B cell (primary cell): ENCODE data around the gene DIP2B. TPM values are rescaled to one million over a fixed set of nuclear protein-coding genes. Genes with fewer than 3 reads are reported as not detected.

Source experiments
- ATAC-seq: fragments of 200-7000 bp; cut with Tn5 transposase; one replicate; pipeline ENCODE4 v1.10.0; 2021; ENCODE audit warnings: low read depth, mild to moderate bottlenecking, moderate number of reproducible peaks, moderate library complexity
- CTCF ChIA-PET: fragments of 350-600 bp; sonication (Branson Sonifier 250); formaldehyde crosslinking; loops from one replicate; lab custom pipeline; 2021; ENCODE audit warnings: antibody characterized with exemption, inconsistent platforms; lab: Charles Lee
- POLR2A ChIA-PET: fragments of 350-600 bp; sonication (Branson Sonifier 250); formaldehyde crosslinking; loops from one replicate; lab custom pipeline; 2021; ENCODE audit warnings: antibody characterized with exemption; lab: Charles Lee
- DNase-seq: peaks from one replicate; pipeline ENCODE4 v3.0.0; 2013
- H2AFZ ChIP-seq: 2 replicates; pipeline ENCODE4 v1.6.1; 2012; ENCODE audit warnings: mild to moderate bottlenecking, low read depth, low read length; ENCODE audit not compliant: insufficient read depth, poor library complexity, severe bottlenecking
- H3K27ac ChIP-seq, 2 donors: 1 replicate in 1 of 2; 2 replicates in 1 of 2; pipeline ENCODE4 v1.5.1; 2012 to 2013; ENCODE audit warnings: low read length in 2 of 2, mild to moderate bottlenecking in 2 of 2, moderate library complexity in 1 of 2
- H3K27me3 ChIP-seq, 4 experiments: fragments of 200-600 bp in 1 of 4; sonication (generic) in 1 of 4; replicated peaks in 1 of 4; 1 replicate in 2 of 4; 2 replicates in 2 of 4; pipeline versions ENCODE4 v1.6.1 to v1.7.0; 2013 to 2016; ENCODE audit warnings: low read length in 3 of 4, mild to moderate bottlenecking in 2 of 4, mixed read lengths in 1 of 4, moderate library complexity in 1 of 4; ENCODE audit not compliant: insufficient read depth in 4 of 4, control insufficient read depth in 3 of 4; ENCODE audit errors: control extremely low read depth in 1 of 4
- H3K36me3 ChIP-seq, 2 experiments: replicated peaks in 1 of 2; 1 replicate in 1 of 2; 2 replicates in 1 of 2; pipeline versions ENCODE4 v1.6.1 to v1.7.1; 2013; ENCODE audit warnings: low read length in 1 of 2; ENCODE audit not compliant: insufficient read depth in 2 of 2, control insufficient read depth in 1 of 2; ENCODE audit errors: control extremely low read depth in 1 of 2, extremely low read depth in 1 of 2
- H3K4me1 ChIP-seq, 2 donors: fragments of 200-600 bp in 1 of 2; sonication (generic) in 1 of 2; 1 replicate in 1 of 2; 2 replicates in 1 of 2; pipeline versions ENCODE4 v1.5.1 to v1.6.1; 2013 to 2017; ENCODE audit warnings: low read length in 2 of 2; ENCODE audit not compliant: control insufficient read depth in 2 of 2, insufficient read depth in 2 of 2
- H3K4me2 ChIP-seq: replicated peaks from 2 replicates; pipeline ENCODE3; 2012; ENCODE audit warnings: mild to moderate bottlenecking, low read depth, low read length; ENCODE audit not compliant: poor library complexity, severe bottlenecking
- H3K4me3 ChIP-seq, 5 experiments: fragments of 200-600 bp in 1 of 5; sonication (generic) in 1 of 5; 1 replicate in 3 of 5; 2 replicates in 2 of 5; pipeline versions ENCODE4 v1.5.1 to v1.7.0; 2011 to 2016; ENCODE audit warnings: low read length in 4 of 5, mild to moderate bottlenecking in 4 of 5, low read depth in 2 of 5, control low read depth in 1 of 5, moderate library complexity in 1 of 5; ENCODE audit not compliant: insufficient read depth in 1 of 5; ENCODE audit errors: control extremely low read depth in 1 of 5, extremely low read depth in 1 of 5
- H3K79me2 ChIP-seq: fragments of 200-600 bp; sonication (generic); one replicate; pipeline ENCODE4 v1.6.0; 2016; ENCODE audit warnings: low read length; ENCODE audit not compliant: control insufficient read depth, insufficient read depth
- H3K9ac ChIP-seq: fragments of 200-600 bp; sonication (generic); 2 replicates; pipeline ENCODE4 v1.6.1; 2017; ENCODE audit warnings: mild to moderate bottlenecking, low read length, moderate library complexity
- H3K9me3 ChIP-seq, 3 donors: one replicate each; pipeline versions ENCODE4 v1.6.1 to v1.7.1; 2013; ENCODE audit warnings: low read length in 2 of 3; ENCODE audit not compliant: control insufficient read depth in 2 of 3, insufficient read depth in 1 of 3; ENCODE audit errors: control extremely low read depth in 1 of 3
- H4K20me1 ChIP-seq: 2 replicates; pipeline ENCODE4 v1.6.0; 2012; ENCODE audit warnings: mild to moderate bottlenecking, low read length; ENCODE audit not compliant: insufficient read depth, control insufficient read depth, poor library complexity, severe bottlenecking
- H3K27ac Mint-ChIP-seq: one replicate; pipeline ENCODE4 v1.8.0; 2021; ENCODE audit warnings: mixed read lengths
- H3K27me3 Mint-ChIP-seq: one replicate; pipeline ENCODE4 v1.8.0; 2021; ENCODE audit warnings: mixed read lengths
- H3K4me1 Mint-ChIP-seq: one replicate; pipeline ENCODE4 v1.8.0; 2021; ENCODE audit warnings: mixed read lengths
- H3K4me3 Mint-ChIP-seq: one replicate; pipeline ENCODE4 v1.8.0; 2021; ENCODE audit warnings: mixed read lengths
- H3K9me3 Mint-ChIP-seq: one replicate; pipeline ENCODE4 v1.8.0; 2022; ENCODE audit warnings: mixed read lengths; ENCODE audit not compliant: insufficient read depth
- CTCF ChIP-seq: fragments of 200-600 bp; IDR thresholded peaks from one replicate; pipeline ENCODE4 v1.8.0; 2022; ENCODE audit warnings: antibody characterized with exemption, mild to moderate bottlenecking
- EZH2 ChIP-seq: IDR thresholded peaks from 2 replicates; pipeline ENCODE4 v1.6.1; 2012; ENCODE audit warnings: borderline replicate concordance, low read depth, mild to moderate bottlenecking, moderate library complexity, low read length; ENCODE audit not compliant: insufficient read depth, poor library complexity, severe bottlenecking
- WGBS: methylation state at CpG from one replicate; pipeline ENCODE4 v1.1.5; 2013; ENCODE audit warnings: missing lambda C conversion rate; ENCODE audit not compliant: insufficient coverage; 5-methylcytosine and 5-hydroxymethylcytosine counted together
- intact Hi-C: fragments of 100-400 bp; cut with micrococcal nuclease; formaldehyde crosslinking; loops from one replicate; pipeline ENCODE4 v1.10.0; 2022
- polyA plus RNA-seq: library from polyadenylated mRNA; depleted of rRNA; stranded (reverse); fragments of >200 nt; gene quantifications from 2 replicates; pipeline ENCODE4 v1.2.3, GENCODE V29; 2012
- total RNA-seq, 2 donors: library from RNA; stranded (reverse); fragments of 120-200 nt in 1 of 2; gene quantifications; 1 replicate in 1 of 2; 2 replicates in 1 of 2; pipeline versions ENCODE4 v1.2.3 to v1.2.4, GENCODE V29; 2013 to 2022

The DIP2B gene
- total and polyA plus RNA-seq, 2 donors (not counting 1 experiment from before 2014, with no cell fraction given) = 16.4 to 38.8 TPM

GRCh38 chr12:50595667-50596066, 90.9 kb downstream of the DIP2B start:
- H3K27ac Mint-ChIP-seq = no peak overlapping the region
- peaks cover 43% of the 10 kb centered on the region for H3K4me1 Mint-ChIP-seq
- Histone ChIP-seq H3K9me3 (no peaks in the 10 kb centered on the region), H3K36me3 (no peaks in the 10 kb centered on the region), H3K4me2 (no peak overlapping the region), H3K9ac (no peak overlapping the region), H2AFZ (no peak overlapping the region), H3K27ac (peak overlapping the region in 1 of 2 donors; percentile 39), H3K4me1 (peaks cover 19 to 20% of the 10 kb centered on the region in 2 donors), H3K79me2 (peaks cover 85% of the 10 kb centered on the region), H3K27me3 (no peaks in the 10 kb centered on the region), H4K20me1 (peaks cover 66% of the 10 kb centered on the region), H3K4me3 (no peak overlapping the region)
- H3K9me3 Mint-ChIP-seq = no peaks in the 10 kb centered on the region
- POLR2A ChIA-PET = no interaction called here
- H3K4me3 Mint-ChIP-seq = no peak overlapping the region
- CTCF ChIA-PET = no interaction called here
- TF ChIP-seq EZH2 = no peak
- TF ChIP-seq CTCF = no peak
- no peak for ATAC-seq
- no peak for DNase-seq
- no CpG with 5 or more reads among the region's 3 CpGs for WGBS
- intact Hi-C loops = loop anchor here (2.0 kb wide), 1 partner anchor 91 kb away; the partner anchor contains the start of gene DIP2B
- no peaks in the 10 kb centered on the region for H3K27me3 Mint-ChIP-seq
